ENCODE data around the gene CNTLN.

DNA sequence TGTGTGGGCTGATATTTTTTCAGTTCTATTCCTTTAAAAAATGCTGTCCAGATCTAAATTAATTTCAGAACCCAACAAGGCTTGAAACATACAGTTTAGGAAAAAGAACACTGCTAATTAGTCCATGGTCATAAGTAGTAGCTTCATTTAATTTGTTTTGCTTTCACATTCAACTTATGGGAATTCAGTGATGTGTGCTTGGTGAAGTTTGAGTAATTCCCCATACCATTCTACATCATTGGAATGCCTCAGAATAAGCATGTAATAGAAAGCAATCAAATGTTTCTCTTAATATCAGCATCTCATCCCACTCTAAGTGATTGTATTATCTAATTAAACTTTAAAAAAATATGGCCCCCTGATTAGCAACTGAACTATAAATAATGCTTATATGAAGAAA is 2.7 kb downstream of the CNTLN start:
- TF ChIP-seq REST (IDR thresholded peaks at IDR 0.05; ENCODE audit: insufficient replicate concordance, low read depth), result no peak
- TF ChIP-seq, protein P1, sequence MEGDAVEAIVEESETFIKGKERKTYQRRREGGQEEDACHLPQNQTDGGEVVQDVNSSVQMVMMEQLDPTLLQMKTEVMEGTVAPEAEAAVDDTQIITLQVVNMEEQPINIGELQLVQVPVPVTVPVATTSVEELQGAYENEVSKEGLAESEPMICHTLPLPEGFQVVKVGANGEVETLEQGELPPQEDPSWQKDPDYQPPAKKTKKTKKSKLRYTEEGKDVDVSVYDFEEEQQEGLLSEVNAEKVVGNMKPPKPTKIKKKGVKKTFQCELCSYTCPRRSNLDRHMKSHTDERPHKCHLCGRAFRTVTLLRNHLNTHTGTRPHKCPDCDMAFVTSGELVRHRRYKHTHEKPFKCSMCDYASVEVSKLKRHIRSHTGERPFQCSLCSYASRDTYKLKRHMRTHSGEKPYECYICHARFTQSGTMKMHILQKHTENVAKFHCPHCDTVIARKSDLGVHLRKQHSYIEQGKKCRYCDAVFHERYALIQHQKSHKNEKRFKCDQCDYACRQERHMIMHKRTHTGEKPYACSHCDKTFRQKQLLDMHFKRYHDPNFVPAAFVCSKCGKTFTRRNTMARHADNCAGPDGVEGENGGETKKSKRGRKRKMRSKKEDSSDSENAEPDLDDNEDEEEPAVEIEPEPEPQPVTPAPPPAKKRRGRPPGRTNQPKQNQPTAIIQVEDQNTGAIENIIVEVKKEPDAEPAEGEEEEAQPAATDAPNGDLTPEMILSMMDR (IDR thresholded peaks at IDR 0.05; ENCODE audit: insufficient read depth, low read length), result no peak
- no peak for TF ChIP-seq POLR2AphosphoS5 (IDR thresholded peaks at IDR 0.05; ENCODE audit: low read depth)
- no peak for TF ChIP-seq GABPA (IDR thresholded peaks at IDR 0.05; ENCODE audit: low read depth)
